Right kidney (tissue), 1 donor: ENCODE data around the gene TPCN2.
"Not testable (repeated sequence)": the region's sequence is repeated elsewhere in the genome, so short reads cannot be mapped to it uniquely, and the experiment has no call there.

ENCODE experiments used
- DNase-seq: peaks from one replicate; pipeline ENCODE4 v3.0.0-alpha.2; 2016

Gene TPCN2

GRCh38 chr11:69131121-69131566, 82.4 kb downstream of the TPCN2 start:
- no peak for DNase-seq

GRCh38 chr11:69131644-69132300, 83.0 kb downstream of the TPCN2 start:
- DNase-seq, result peak; percentile 74

GRCh38 chr11:69132301-69132670, 83.6 kb downstream of the TPCN2 start:
- DNase-seq, result no peak

- DNase-seq, result no peak
These were observed 84.5 kb downstream of the TPCN2 start for GRCh38 chr11:69133251-69133650.

- DNase-seq, result not testable (repeated sequence)
These were observed 85.5 kb downstream of the TPCN2 start for GRCh38 chr11:69134182-69134581.

- DNase-seq, result no peak
These were observed 86.2 kb downstream of the TPCN2 start for GRCh38 chr11:69134957-69135356.

GRCh38 chr11:69135420-69136363, 87.0 kb downstream of the TPCN2 start:
- DNase-seq, result no peak

GRCh38 chr11:69136471-69136870, 87.7 kb downstream of the TPCN2 start:
- no peak for DNase-seq

- no peak for DNase-seq
These were observed 88.6 kb downstream of the TPCN2 start for GRCh38 chr11:69137151-69137844.

GRCh38 chr11:69138265-69138664, 89.5 kb downstream of the TPCN2 start:
- DNase-seq, result no peak

- not testable (repeated sequence) for DNase-seq
These were observed 91.4 kb downstream of the TPCN2 start for GRCh38 chr11:69140161-69140560.

GRCh38 chr11:69140635-69141034, 91.9 kb downstream of the TPCN2 start:
- DNase-seq, result no peak

- DNase-seq, result no peak
These were observed 93.0 kb downstream of the TPCN2 start for GRCh38 chr11:69141742-69142141.

- no peak for DNase-seq
These were observed 94.2 kb downstream of the TPCN2 start for GRCh38 chr11:69142895-69143294.

- DNase-seq, result no peak
These were observed 95.8 kb downstream of the TPCN2 start for GRCh38 chr11:69144316-69145049.

- DNase-seq, result no peak
These were observed 96.3 kb downstream of the TPCN2 start for GRCh38 chr11:69145050-69145380.

- DNase-seq, result no peak
These were observed 99.6 kb downstream of the TPCN2 start for GRCh38 chr11:69148377-69148762.

GRCh38 chr11:69148806-69149205, 100.1 kb downstream of the TPCN2 start:
- DNase-seq, result no peak

GRCh38 chr11:69149338-69150045, 100.8 kb downstream of the TPCN2 start:
- not testable (repeated sequence) for DNase-seq

- DNase-seq, result no peak
These were observed 101.4 kb downstream of the TPCN2 start for GRCh38 chr11:69150175-69150574.

- no peak for DNase-seq
These were observed 103.1 kb downstream of the TPCN2 start for GRCh38 chr11:69151836-69152235.
